HG02973 (cell line): ENCODE results near the gene ZSWIM1.
"Not testable (repeated sequence)": the region's sequence is repeated elsewhere in the genome, so short reads cannot be mapped to it uniquely, and the experiment has no call there.

Source experiments
- ATAC-seq: cut with Tn5 transposase; IDR thresholded peaks from one replicate; pipeline ENCODE4 v1.9.1; 2021; ENCODE audit warnings: moderate library complexity; ENCODE audit not compliant: unreplicated experiment

The ZSWIM1 gene

GRCh38 chr20:45853484-45853883, 27.5 kb upstream of the ZSWIM1 start:
- ATAC-seq: no peak

DNA sequence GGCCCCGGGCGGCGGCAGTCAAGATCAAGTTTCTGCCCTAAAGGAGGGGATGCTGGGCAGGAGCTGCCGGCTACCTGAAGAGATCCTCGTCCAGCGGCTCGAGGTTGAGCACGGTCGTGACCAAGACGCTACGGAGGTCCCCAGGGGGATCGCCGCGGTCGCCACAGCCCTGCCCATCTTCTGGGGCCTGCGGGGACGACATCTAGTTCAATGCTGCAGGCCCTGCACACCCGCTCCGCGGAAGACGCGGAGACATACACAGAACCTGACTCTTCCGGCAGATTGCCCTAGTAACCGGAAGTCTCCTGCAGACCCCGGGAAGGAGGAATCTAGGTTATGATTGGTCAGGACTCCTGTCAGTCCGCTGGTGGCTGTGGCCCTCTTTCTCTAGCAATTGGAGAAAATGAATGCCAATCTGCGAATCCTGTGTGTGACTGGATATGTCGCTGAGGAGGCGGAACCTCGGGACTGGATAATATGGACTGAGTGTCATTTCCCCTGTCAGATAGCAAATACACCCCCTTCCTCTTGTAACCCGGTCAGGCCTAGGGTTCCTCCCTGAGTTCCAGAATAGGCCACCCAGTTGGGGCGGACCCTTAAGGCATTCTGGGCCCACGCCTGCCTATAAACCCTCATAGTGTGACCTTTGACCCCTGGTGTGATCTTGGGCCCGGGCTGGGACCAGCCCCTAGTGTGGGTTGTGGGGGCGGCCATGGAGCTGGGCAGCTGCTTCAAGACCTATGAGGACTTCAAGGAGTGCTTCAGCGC, 23.7 kb upstream of the ZSWIM1 start, which contains the start of the genes ACOT8 and ZSWIM3:
Gene ACOT8, minus strand, starts transcription at position 279 of the 768 bp plus-strand sequence. Its CDS starts 77 bp downstream, at position 202.
Gene ZSWIM3, plus strand, starts transcription at position 501 of the 768 bp plus-strand sequence. Its CDS starts 212 bp downstream, at position 713.
- peak; percentile 94 for ATAC-seq

GRCh38 chr20:45857882-45858216, 23.2 kb upstream of the ZSWIM1 start:
- ATAC-seq: peak; percentile 17

DNA sequence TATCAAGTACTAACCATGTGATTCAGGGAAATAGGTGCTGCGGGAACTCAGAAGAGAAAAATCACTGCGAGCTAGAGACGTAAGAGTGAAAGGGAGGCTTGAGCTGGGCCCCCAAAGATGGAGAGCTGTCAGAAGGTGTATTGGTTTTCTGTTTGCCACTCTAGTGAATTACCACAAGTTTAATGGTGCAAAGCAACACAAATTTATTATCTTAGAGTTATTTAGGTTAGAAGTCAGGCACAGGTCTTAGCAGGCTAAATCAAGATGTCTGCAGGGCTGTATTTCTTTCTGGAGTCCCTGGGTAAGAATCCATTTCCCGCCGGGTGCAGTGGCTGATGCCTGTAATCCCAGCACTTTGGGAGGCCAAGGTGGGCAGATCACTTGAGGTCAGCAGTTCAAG, 21.1 kb upstream of the ZSWIM1 start:
- ATAC-seq: no peak

DNA sequence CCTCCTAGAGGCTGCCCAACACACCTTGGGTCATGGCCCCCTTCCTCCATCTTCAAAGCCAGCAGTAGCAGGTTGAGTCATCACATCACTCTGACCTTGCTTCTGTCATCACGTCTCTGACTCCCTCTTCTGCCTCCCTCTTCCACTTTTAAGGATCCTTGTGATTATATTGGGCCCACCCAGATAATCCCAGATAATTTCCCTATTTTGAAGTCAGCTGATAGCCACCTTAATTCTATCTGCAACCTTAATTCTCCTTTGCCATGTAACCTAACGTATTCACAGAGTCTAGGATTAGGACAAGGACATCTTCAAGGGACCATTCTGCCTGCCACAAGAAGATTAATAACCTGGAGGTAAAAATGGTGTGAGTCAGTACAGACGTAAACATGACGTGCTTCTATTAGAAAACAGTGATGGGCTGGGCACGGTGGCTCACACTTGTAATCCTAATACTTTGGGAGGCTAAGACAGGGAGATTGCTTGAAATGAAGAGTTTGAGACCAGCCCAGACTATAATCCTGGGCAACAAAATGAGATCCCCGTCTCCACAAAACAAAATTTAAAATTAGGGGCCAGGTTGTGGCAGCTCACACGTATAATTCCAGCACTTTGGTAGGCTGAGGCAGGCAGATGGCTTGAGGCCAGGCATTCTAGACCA, 20.3 kb upstream of the ZSWIM1 start:
- no peak for ATAC-seq

DNA sequence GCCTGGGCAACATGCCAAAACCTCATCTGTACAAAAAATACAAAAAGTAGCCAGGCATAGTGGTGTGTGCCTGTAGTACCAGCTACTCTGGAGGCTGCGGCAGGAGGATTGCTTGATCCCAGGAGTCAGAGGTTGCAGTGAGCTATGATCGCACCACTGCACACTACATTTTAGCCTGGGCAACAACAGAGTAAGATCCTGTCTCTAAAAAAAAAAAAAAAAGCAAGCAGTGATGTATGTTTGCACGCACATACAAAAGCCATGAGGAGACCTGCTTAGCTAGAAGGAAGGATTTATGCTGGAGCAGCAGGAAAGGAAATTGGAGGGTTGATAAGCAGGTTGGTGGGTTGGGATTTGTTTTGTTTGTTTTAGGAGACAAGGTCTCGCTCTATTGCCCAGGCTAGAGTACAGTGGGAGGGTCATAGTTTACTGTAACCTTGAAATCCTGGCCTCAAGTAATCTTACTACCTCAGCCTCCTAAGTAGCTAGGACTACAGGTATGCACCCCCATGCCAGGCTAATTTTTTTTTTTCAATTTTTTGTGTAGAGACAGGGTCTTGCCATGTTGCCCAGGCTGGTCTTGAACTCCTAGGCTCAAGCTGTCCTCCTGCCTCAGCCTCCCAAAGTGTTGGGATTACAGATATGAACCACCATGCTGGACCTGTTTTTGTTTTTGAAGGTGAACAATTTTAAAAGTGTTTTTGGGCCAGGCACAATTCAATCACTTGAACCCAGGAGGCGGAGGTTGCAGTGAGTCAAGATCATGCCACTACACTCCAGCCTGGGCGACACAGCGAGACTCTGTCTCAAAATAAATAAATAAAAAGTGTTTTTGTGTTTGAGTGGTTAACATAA, 19.6 kb upstream of the ZSWIM1 start:
- ATAC-seq: no peak

- no peak for ATAC-seq
Measured at GRCh38 chr20:45863543-45864470, 17.2 kb upstream of the ZSWIM1 start.

- ATAC-seq: no peak
Measured at GRCh38 chr20:45866454-45866853, 14.6 kb upstream of the ZSWIM1 start.

DNA sequence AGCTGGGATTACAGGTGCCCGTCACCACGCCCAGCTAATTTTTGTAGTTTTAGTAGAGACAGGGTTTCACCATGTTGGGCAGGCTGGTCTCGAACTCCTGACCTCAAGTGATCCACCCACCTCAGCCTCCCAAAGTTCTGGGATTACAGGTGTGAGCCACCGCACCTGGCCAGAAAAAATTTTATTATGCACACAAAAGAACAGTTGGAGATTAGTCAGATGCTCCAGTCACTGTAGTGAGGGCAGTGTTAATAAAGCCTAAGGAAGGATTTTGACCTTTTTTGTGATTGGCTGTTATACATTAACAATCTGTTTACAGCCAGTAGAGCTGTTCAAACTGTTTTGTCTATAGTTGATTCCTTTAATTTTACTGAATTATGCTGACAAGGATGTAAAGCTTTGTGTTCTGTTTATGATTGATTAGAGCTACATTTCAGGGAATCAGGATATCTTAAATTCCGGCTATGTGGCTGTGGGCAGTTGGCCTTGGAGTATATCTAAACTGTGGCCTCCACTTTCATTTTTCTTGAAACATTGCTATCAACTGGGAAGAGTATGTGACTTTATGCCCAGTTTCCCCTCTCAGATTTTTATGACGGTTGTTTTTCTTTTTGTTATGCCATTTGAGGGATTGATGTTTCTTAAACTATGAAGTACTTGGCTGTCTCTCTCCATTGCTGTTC, 13.8 kb upstream of the ZSWIM1 start:
- ATAC-seq: no peak

DNA sequence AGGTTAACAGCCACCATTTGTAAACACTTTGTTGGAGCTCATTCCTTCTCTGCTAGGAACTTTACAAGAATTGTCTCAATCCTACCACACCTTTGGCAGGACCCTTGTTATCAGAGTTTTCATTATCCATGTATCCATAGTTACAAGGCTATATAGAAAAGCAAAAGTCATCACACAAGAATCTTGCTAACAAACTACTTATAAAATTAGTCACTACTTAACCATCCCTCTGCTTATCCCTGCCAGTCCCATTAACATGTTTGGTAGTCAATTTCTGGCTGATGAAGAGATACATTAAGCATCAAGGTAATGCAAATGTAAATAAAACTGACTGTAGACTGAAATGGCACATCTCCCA, 13.2 kb upstream of the ZSWIM1 start:
- no peak for ATAC-seq

DNA sequence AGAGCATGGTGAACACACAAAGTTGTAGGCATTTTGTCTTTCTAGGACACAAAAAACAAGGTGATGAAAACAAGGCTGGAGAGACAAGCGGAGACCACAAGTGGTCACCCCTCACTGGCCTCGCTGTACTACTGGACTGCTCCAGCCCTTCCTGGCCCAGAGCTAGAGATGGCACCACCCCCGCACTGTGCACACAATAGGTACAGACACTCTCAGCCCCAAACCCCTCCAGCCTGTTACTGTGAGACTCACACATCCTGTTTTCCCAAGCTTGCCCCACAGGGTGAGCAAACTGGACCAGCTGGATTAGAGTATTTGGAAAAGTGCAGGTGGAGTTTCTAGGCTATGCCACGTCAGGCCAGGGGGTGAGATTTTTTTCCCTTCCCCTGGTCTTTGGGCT, 8.4 kb upstream of the ZSWIM1 start:
- ATAC-seq: no peak

DNA sequence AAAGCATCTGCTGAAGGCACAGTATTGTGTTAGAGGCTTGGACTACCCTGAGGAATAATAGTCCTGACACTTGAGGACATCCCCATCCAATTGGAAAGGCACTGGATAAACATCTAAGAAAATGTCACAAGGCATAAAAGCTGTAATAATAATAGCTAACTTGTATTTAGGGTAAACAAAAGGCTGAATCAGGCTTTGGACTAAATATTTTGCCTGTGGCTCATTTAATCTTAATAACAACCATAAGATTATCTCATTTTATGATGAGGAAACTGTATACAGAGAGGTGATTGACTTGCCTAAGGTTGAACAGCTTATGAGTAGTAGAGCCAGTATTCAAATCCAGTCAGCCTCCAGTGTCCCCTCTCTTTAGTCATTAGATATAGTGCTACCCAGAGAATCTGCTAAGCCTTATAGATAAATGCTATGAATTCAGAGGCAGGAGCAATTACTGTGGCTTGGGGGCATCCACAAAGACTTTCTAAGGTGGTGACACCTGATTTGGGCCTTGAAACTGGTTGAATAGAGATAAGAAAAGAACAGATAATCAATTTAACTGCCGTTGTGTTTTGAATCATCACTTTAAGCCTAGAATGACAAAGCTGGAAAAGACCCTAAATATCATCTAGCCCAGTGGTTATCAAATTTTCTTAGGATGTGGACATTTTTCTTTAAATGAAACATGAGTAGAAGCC, 7.5 kb upstream of the ZSWIM1 start:
- no peak for ATAC-seq

DNA sequence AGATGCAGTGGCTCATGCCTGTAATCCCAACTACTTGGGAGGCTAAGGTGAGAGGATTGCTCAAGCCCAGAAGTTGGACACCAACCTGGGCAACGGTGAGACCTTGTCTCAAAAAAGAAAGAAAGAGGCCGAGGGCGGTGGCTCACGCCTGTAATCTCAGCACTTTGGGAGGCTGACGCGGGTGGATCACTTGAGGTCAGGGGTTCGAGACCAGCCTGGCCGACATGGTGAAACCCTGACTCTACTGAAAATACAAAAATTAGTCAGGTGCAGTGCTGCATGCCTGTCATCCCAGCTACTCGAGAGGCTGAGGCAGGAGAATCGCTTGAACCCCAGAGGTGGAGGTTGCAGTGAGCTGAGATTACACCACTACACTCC, 6.9 kb upstream of the ZSWIM1 start:
- not testable (repeated sequence) for ATAC-seq

GRCh38 chr20:45874576-45874975, 6.5 kb upstream of the ZSWIM1 start:
- no peak for ATAC-seq

DNA sequence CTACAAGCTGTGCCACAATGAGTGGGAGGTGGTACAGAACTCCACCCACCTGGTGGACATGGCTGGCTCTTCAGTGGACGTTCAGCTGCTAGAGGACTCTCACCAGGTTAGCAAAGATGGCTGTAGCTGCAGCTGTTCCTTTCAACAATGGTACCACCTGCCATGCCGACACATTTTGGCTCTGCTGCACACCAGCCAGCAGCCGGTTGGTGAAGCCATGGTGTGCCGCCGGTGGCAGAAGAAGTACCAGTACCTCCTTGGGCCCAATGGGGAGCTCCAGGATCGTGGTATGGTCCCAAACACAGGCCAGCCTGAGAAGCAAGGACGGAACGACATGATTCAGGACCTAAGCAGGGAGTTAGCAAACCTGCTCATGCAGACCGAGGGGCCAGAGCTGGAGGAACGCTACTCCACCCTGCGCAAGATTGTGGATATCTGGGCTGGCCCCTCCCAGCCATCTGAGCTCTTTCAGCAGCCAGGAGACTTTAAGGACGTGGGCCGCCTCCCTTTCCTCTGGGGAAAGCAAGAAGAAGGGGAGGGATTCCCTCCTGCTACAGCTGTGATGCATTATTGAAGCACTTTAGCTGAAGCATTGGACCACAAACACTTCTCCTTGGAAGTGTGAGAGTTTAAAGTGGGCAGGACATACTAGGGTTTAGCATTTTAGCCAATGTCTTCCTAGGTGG, 2.8 kb upstream of the ZSWIM1 start:
- no peak for ATAC-seq

- no peak for ATAC-seq
Measured at GRCh38 chr20:45882469-45883099, 1.6 kb downstream of the ZSWIM1 start.

DNA sequence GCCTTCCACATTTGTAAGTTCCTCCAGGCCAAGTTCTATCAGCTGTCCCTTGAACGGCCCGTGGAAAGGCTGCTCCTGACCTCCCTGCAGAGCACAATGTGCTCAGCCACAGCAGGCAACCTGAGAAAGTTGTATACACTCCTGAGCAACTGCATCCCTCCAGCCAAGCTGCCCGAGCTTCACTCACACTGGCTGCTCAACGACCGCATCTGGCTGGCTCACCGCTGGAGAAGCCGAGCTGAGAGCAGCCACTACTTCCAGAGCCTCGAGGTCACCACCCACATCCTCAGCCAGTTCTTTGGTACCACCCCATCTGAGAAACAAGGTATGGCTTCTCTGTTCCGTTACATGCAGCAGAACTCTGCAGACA, 2.1 kb downstream of the ZSWIM1 start:
- no peak for ATAC-seq

DNA sequence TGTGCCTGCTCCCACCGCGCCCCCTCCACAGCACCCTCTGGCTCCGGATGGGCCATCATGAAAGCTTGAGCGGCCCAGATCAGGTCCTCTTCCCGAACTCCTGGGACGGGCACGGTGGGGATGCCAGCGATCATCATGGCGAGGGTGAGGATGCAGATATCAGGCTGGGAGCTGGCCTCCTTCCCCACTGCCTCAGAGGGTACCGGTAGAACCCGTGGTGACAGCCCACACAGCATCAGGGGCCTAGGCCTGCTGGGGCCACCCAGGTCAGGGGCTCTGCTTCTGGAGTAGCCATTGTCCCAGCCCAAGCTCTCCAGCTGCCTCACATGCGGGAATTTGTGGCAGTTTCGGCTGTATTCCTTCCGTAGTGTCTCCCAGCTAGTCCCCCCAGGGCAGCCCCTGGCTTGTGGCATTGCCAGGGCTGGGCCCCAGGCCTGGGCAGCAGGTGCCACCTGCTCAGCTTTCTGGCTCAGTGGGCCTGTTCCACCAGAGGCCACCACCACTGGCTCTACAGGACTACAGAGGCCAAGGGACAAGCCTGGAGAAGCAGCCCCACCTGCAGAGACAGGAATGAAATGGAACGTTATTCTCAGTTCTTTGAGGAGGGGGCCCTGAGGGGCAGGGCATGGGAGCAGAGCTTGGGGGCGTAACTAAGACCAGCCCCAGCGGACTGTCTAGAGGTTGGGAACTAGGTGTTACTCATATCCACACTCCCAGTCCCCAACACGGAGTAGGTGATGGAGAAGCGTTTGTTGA, 5.7 kb downstream of the ZSWIM1 start:
- no peak for ATAC-seq
